Left ventricle myocardium inferior (tissue), 1 donor: ENCODE results near the gene ZNF609. TPM values are rescaled to one million over a fixed set of nuclear protein-coding genes. Genes with fewer than 3 reads are reported as not detected.
A peak's percentile ranks its signal among the peaks of the same experiment; 100 is the strongest.

Experiments used
- DNase-seq: peaks from one replicate; pipeline ENCODE4 v3.0.0-alpha.2; 2020
- H3K27ac ChIP-seq: fragments of 200-600 bp; replicated peaks from 2 replicates; pipeline ENCODE4 v1.8.0; 2021
- H3K27me3 ChIP-seq: fragments of 200-600 bp; 2 replicates; pipeline ENCODE4 v1.8.0; 2021; ENCODE audit warnings: low read depth
- H3K36me3 ChIP-seq: fragments of 200-600 bp; 2 replicates; pipeline ENCODE4 v1.8.0; 2021
- H3K4me1 ChIP-seq: fragments of 200-600 bp; 2 replicates; pipeline ENCODE4 v1.8.0; 2021
- H3K4me3 ChIP-seq: fragments of 200-600 bp; 2 replicates; pipeline ENCODE4 v1.8.0; 2021; ENCODE audit warnings: mild to moderate bottlenecking, moderate library complexity
- H3K9me3 ChIP-seq: fragments of 200-600 bp; replicated peaks from 2 replicates; pipeline ENCODE4 v1.8.0; 2021
- intact Hi-C: fragments of 100-400 bp; cut with micrococcal nuclease; formaldehyde crosslinking; loops from one replicate; pipeline ENCODE4 v1.11.0; 2022
- total RNA-seq: library from RNA; stranded (reverse); fragmentation: NEBNext Ultra II Directional; extraction: Animal tissue kit (Norgen Biotek cat#: 25700); gene quantifications from one replicate; pipeline ENCODE4 v1.2.1, GENCODE V29; 2021
- TF ChIP-seq, protein P1 (sequence below): fragments of 200-600 bp; IDR thresholded peaks from 2 replicates; pipeline ENCODE4 v1.8.0; 2021; ENCODE audit warnings: antibody characterized with exemption, mild to moderate bottlenecking, borderline replicate concordance
- donor health status: DM: no; HTN: yes; CAD: no; lungs with severe emphysema.

ZNF609 gene
- total RNA-seq, 1 donor from 2014 or later: 14.7 TPM

DNA sequence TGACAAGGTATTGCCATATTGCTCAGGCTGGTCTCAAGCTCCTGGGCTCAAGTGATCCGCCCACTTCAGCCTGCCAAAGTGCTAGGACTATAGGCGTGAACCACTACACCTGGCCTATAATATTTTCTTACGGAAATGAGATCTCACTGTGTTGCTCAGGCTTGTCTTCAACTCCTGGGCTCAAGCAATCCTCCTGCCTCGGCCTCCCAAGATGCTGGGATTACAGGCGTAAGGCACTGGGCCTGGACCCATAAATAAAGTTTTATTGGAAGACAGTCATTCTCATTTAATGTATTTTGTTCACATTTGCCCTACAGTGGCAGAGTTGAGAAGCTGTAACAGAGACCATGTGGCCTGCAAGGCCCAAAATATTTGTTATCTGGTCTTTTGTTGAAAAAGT lies 173.0 kb downstream of the ZNF609 start:
- intact Hi-C loops: no loop called here
- H3K36me3 ChIP-seq: peaks cover 6% of the 10 kb centered on the region
- H3K9me3 ChIP-seq: peaks cover 9% of the 10 kb centered on the region
- H3K4me3 ChIP-seq: no peak overlapping the region
- peaks cover 46% of the 10 kb centered on the region for H3K4me1 ChIP-seq
- H3K27ac ChIP-seq: no peak overlapping the region
- TF ChIP-seq, protein P1, sequence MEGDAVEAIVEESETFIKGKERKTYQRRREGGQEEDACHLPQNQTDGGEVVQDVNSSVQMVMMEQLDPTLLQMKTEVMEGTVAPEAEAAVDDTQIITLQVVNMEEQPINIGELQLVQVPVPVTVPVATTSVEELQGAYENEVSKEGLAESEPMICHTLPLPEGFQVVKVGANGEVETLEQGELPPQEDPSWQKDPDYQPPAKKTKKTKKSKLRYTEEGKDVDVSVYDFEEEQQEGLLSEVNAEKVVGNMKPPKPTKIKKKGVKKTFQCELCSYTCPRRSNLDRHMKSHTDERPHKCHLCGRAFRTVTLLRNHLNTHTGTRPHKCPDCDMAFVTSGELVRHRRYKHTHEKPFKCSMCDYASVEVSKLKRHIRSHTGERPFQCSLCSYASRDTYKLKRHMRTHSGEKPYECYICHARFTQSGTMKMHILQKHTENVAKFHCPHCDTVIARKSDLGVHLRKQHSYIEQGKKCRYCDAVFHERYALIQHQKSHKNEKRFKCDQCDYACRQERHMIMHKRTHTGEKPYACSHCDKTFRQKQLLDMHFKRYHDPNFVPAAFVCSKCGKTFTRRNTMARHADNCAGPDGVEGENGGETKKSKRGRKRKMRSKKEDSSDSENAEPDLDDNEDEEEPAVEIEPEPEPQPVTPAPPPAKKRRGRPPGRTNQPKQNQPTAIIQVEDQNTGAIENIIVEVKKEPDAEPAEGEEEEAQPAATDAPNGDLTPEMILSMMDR: no peak
- no peaks in the 10 kb centered on the region for H3K27me3 ChIP-seq
- DNase-seq: no peak

DNA sequence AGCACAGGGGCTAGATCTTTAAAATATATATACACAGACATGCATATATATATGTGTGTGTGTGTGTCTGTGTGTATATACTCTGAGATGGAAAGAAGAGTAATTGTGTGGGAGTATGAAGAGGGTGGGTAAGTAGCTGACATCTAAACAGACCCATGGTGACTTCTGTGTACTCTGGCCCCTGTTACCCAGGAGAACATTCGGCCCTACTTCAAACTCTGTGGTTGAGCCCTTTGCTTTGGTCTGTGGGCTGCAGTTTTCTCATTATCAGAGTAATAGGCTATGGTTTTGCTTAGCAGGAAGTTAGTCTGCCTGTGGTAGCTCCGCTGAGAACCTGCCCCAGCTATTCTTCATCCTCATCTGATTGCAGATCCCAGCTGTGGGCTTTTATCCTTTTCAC lies 173.6 kb downstream of the ZNF609 start:
- Histone ChIP-seq H3K27ac (peak overlapping the region; percentile 69), H3K4me3 (no peak overlapping the region), H3K27me3 (no peaks in the 10 kb centered on the region), H3K9me3 (peaks cover 9% of the 10 kb centered on the region), H3K4me1 (peaks cover 46% of the 10 kb centered on the region), H3K36me3 (peaks cover 6% of the 10 kb centered on the region)
- no peak for DNase-seq
- TF ChIP-seq, protein P1: no peak
- intact Hi-C loops: no loop called here

DNA sequence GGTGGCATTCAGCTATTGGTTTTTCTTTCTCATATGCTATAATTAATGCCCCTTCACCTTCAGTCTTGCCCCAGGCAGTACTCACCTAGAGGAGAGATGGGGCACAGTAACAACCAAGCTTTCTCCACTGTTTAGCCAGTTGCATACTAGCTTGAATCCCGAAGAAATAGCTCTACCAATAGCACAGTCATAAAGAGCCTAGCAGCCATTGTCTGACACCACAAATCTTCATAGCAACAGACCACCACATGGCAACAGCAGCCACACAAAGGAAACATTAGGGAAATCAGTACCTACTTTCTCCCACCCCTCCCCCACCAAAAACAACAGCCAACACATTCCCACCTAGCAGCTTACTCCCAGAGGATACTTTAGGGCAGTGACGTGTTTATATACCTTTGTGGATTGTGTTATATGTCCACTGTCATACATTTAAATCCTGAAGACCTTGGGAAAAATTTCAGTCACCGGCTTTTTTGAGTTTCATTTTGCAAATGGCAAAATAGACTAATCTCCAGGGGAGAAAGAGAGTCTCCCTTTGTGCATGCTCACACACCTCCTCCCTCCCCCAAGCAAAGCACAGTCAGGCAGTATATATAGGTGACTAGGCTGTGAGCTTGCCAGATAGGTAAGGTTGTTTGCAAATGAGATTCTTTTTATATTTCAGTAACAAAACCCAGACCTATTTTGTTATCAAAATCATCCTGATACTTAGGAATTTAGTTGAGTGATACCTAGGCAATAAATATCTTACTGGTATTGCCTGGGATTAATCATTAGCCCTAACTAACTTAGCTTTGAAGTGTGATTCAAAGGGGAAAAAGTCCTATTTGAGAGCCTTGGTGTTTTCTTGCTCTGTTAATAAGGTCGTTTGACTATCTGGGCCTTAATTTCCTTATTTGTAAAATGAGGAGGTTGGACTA lies 174.5 kb downstream of the ZNF609 start:
- Histone ChIP-seq H3K4me3 (no peak overlapping the region), H3K27ac (peak overlapping the region; percentile 69), H3K36me3 (peaks cover 6% of the 10 kb centered on the region), H3K27me3 (no peaks in the 10 kb centered on the region), H3K9me3 (peaks cover 9% of the 10 kb centered on the region), H3K4me1 (peaks cover 51% of the 10 kb centered on the region)
- TF ChIP-seq, protein P1: no peak
- intact Hi-C loops: no loop called here
- DNase-seq: no peak

DNA sequence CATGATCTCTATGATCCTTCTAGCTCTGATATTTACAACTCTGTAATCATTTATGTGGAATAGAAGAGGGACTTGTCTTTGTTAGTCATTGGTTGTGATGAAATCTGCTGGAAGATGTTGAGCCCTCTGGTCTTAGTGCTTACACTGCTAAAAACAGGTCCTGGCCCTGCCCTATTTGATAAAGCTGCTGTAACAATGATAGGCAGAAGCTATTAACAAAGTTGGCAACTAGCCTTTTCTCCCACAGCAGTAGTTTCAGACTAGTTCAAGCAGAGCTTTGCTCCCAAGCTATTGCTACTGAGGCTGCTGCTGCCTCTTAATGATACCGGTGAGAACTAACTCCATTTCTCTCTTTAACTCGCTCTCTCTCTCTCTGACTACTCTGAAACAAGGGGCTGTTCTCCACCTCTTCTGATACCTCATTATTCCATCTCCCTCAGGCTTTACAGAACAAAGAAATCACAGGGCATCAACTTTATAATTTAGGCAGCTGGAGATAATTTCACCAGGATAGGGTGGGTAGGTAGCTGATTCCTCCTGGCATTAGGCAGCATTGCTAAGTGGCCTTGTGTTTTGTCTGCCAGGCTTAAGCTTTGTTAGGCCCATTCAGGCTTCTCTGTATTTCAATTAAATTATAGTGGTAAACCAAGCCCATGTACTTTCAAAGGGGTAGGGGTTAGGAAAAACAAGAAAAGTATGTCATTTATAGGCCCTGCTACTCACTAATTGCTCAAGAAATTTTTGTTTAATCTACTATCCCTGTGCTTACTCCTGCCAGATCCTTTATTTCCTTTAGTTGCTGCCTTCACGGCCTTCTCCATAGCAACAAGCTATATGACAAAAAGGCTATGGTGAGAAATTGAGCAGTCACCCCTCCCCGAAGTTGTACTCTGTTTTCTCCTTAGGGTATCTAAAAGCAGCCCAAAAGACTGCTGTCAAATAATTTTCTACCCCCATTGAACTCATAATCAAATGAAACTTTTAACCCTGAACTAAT lies 175.4 kb downstream of the ZNF609 start:
- peaks cover 6% of the 10 kb centered on the region for H3K36me3 ChIP-seq
- no peaks in the 10 kb centered on the region for H3K27me3 ChIP-seq
- H3K9me3 ChIP-seq: peaks cover 9% of the 10 kb centered on the region
- TF ChIP-seq, protein P1: no peak
- no peak for DNase-seq
- H3K4me1 ChIP-seq: peaks cover 55% of the 10 kb centered on the region
- intact Hi-C loops: no loop called here
- peak overlapping the region; percentile 17 for H3K4me3 ChIP-seq
- peak overlapping the region; percentile 69 for H3K27ac ChIP-seq

DNA sequence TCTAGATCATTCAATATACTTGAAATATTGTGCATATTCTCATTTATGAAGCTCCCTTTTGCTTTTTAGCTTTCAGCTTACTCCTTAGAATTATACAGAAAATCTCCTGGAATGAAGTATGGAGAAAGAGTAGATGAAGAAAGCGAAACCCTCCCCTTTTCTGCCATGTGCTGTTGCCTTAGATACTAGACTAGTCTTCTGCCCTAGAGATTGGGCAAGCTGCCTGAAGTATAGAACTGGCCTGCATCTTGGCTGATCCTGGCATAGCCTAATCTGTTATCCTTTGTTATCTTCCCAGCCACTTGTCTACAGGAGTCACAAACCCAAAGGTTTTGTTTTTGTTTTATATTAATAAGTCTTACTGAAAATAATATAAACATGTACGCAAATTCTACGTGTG lies 176.2 kb downstream of the ZNF609 start:
- Histone ChIP-seq H3K4me1 (peaks cover 52% of the 10 kb centered on the region), H3K27ac (peak overlapping the region; percentile 69)
- TF ChIP-seq, protein P1: no peak

More for the DNA sequence above, 176.2 kb downstream of the ZNF609 start:
- DNase-seq: no peak
- H3K36me3 ChIP-seq: peaks cover 3% of the 10 kb centered on the region
- H3K27me3 ChIP-seq: no peaks in the 10 kb centered on the region
- no peak overlapping the region for H3K4me3 ChIP-seq
- intact Hi-C loops: no loop called here
- peaks cover 9% of the 10 kb centered on the region for H3K9me3 ChIP-seq
